Fibroblast of skin of right quadriceps (primary cell): ENCODE data around the gene RTN4RL1.
A peak's percentile ranks its signal among the peaks of the same experiment; 100 is the strongest.
"Not testable (repeated sequence)": the region's sequence is repeated elsewhere in the genome, so short reads cannot be mapped to it uniquely, and the experiment has no call there.

Source experiments
- DNase-seq: peaks from one replicate; pipeline ENCODE4 v3.0.0-alpha.2; 2013

The RTN4RL1 gene

DNA sequence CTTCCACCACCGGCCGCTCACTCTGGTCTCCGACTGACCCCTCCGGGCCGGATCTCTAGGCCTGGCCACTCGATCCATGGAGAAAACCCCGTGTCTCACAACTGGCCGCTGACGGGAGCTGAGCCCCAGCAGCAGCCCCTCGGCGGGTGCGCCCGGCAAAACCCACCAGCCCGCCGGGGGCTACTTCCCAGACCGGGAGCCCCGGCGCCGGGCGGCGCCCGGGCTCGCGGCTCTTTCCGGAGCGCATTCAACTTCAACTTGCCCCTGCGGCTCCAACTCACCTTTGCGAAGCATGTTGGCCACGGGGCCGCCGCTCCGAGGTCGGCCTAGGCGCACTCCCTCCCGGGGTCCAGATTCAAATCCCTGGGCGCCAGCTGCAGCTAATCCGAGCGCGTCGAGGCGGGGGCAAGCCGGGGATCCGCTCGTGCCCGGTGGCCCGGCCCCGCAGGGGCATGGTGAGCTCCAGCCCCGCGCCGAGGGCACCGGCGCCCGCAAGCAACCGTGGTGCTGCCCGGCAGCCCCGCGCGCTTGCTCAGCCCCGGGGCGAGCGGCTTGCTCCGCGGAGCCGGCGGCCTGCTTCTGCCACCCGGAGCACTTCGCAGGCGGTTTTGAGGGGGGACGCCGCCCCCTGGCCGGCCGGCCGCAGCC, 438 bp downstream of the RTN4RL1 start:
- DNase-seq, result no peak

DNA sequence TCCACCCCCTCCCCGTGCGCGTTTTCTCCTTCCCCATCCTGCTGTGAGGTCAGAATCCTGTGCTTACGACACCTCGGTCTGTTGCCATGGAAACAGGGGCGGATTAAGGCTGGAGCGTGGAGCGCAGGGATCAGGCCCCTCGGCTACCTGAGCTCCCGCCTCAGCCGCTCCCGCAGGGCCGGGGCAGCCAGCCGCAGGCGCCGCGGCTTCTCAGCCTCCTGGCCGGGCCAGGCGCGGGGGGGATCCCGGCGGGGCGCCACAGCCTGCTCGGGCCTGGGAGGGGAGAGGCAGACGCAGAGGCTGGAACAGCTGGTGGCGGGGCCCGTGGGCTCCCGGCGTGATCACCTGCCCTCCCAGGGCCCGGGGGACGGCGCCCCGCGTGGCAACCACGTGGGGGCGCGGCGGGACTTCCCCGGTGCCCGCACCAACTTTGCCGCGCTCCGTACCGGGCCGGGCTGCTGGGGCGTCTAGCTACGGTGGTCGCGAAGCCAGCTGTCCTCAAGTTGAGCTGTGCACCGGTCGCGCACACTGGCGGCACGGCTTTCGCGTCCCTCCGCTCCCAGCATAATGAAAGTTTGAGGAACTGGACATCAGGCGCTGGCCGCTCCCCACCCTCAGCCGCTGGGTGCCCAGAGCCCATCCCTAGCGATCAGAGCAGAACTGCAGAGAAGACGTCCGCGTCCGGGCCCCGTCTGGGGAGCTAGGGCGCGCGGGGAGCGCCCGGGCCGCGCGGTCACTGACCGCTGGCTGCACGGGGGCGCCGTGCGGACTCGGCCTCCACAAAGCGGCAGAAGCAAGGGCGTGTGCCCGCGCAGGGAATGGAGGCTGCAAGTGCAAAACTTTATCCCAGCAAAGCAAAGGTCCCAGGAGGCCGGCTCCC, 1.2 kb downstream of the RTN4RL1 start:
- peak; percentile 57 for DNase-seq

DNA sequence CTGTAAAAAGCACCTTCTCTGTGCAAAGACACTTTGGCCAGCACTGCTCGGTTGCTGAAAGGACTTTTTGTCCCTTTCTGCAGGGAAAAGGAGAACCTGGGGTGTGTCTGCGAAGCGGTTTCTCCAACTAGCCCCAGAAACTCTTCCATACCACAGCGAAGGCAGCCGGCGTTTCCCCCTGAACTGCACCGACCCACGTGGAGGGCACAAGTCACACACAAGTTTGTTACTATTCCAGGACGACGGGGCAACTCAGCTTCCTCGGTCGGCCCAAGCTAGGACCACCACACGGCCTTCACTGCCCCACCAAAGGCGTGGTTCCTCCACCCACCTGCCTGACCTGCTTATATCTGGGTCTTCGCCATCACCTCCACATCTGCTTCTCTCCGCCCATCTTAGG, 1.9 kb downstream of the RTN4RL1 start:
- no peak for DNase-seq

DNA sequence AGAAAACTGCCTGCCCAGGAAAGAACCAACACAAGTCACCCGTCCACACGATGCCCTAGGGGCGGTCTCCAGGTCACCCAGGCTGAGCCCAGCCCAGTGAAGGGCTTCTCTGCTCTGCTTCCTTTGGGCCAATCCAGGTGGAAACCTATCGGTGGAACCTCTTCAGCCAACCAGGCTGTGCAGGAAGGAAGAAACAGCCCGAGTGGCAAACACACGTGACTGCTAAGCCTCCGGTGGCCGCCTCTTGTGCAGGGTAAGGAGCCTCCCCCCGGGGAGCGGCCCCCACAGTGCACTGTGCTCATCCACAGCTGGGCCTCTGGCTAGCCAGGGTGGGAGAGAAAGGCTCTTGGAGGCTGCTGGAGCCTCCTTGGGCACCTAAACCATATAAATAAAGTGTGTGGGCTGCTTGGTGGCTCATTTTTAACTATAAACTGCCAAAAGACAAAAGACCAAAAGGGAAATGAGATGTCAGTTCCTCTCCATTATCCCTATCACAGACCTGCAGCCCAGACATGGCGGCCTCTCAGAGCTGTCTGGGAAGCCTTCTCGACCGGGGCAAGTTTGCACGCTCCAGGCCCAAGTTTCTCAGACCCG, 2.4 kb downstream of the RTN4RL1 start:
- no peak for DNase-seq

DNA sequence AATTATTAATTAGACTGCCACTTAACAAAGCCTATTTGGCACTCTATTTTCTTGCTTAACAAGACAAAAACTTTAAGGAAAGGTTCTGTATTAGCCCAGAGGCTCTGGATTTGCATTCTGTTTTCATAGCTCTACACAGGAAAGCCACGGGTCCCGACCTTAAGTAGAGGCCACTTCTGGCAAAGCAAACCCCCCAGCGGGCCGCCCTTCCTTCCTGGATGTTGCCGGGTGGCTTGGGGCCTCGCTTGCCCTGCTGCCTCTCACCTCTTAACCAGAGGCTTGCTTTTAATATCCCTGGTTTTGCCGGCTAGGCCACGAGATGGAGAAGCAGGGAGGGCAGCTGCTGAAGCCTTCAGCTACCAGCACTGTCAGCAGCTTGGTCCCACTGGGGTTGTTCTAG, 4.4 kb downstream of the RTN4RL1 start:
- no peak for DNase-seq

DNA sequence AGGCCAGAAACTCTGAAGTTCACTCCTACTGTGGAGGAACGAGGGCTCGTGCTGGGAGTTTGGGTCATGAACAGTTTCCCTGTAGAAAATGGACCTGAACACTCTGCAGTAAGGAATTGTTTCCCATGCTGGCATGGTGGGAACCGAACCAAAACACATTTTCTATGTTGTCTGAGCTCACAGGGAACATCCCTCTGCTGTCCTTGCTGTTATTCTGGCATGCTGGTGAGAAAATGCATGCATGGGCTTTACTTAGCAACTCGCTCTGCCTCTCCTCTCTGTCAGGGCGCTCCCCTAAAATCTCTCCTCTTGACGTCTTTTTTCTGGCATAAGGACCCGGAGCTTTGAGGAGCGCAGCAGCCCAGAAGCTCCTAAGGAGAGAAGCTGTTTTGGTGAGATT, 5.4 kb downstream of the RTN4RL1 start:
- no peak for DNase-seq

DNA sequence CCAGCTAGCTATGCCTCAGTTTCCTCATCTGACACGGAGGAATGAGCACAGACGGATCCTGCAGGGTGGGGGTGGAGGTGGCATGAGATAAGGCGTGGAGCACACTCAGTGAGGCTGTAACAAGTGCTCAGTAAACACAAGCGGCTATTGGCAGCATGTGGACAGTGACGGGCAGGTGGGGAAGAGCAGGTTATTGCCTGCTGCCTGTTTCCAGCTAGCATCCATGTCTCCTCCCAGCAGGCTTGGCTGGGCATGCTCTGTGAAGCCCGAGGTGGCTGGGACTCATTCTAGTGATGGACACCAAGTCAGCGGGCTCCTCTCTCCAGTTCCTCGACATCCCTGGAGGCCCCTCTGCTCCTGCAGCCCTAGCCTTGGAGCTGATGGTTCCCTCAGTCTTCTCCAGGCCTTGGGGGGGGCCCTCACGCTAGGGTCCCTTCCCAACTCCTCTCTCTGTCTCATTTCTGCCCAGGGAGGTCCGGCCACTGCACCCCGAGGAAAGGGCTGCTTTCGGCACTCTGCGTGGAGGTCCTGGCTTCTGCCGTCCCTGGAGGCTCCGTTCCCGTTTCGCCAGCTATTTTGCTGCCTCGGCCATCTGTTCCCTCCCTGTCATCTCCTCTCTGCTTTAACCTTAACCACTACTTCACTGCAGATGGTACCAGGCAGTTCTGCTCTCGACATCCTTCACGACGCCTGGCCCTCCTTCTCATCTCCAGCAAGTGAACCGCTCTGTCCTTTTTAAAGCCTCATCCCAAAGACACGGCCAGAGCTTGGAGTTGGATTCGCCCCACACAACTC, 6.2 kb downstream of the RTN4RL1 start:
- no peak for DNase-seq

DNA sequence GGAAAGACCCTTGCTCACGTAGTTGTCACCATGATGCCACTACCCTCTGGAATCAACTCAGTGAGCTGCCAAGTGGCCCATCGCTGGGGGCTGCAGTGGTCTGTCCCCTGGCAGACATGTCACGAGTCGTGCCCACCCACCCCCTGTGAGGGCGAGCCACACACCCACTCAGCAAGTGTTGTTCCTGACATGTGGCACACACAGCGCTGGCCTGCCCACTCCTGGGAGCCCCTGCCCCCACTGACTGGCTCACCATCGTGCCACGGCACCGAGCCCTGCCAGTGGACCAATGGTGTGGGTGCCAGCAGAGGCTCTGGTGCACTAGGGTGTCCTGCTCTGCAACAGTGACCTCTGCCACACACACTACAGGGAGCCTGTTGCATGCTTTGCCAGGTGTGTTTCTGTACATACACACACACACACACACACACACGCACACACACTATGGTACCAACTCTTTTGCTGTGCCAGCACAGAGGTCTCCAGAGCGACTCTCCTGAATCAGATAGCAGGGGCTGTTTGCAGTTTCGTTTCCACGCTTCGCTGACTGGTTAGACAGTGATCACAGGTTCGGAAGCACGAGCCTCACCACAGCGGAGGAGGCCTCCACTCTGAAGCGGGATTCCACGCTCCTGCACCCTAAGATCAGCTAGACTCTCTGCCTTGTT, 7.7 kb downstream of the RTN4RL1 start:
- no peak for DNase-seq

DNA sequence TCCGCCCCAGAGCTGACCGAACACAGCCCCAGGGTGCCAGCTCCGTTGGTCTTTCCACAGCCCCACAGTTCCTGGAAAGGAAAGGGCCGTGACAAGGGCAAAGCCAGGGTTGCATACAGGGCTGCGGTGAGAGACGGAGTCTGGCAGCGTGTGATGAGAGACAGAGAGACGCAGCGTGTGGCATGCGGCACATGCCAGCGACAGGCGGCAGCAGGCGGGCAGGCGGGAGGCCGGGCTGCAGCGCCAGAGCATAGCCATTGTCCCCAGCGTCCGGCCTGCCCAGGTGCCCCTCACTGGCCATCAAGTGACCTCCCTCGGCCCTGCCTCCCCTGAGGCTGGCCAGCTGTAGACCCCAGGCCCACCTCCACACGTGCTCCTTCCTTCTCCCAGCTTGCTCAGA, 8.6 kb downstream of the RTN4RL1 start:
- no peak for DNase-seq

DNA sequence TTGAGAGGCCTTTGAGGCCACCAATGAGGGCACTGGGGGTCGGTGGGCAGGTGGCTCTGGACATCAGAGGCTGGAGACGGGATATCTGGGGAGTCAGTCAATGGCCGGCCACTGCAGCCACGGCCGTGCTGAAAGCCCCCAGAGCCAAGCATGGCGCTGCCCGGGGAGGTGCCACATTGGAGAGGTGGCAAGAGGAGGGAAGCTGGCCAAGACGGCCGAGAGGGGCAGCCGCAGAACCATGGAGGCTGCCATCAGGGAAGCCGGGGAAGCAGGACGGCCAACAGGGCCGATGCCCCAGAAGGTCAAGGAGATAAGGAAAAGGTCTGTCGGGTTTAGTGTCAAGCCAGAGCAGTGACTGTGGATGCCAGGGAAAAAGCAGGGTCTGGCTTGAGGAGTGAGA, 9.8 kb downstream of the RTN4RL1 start:
- no peak for DNase-seq

DNA sequence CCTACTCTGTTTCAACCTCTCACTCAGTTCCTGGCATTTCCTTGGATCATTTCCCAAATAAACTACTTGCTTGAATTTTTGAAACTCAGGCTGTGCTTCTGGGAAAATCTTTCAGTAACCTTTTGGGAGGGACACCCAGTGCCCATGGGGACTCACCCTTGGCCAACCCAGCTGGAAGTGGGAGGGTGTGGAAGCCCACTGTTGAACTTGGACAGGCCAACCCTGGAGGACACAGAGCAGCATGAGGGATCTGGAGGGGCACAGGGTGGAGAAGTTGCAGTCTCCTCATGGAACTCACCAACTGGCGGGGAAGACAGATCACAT, 11.2 kb downstream of the RTN4RL1 start:
- DNase-seq, result no peak

DNA sequence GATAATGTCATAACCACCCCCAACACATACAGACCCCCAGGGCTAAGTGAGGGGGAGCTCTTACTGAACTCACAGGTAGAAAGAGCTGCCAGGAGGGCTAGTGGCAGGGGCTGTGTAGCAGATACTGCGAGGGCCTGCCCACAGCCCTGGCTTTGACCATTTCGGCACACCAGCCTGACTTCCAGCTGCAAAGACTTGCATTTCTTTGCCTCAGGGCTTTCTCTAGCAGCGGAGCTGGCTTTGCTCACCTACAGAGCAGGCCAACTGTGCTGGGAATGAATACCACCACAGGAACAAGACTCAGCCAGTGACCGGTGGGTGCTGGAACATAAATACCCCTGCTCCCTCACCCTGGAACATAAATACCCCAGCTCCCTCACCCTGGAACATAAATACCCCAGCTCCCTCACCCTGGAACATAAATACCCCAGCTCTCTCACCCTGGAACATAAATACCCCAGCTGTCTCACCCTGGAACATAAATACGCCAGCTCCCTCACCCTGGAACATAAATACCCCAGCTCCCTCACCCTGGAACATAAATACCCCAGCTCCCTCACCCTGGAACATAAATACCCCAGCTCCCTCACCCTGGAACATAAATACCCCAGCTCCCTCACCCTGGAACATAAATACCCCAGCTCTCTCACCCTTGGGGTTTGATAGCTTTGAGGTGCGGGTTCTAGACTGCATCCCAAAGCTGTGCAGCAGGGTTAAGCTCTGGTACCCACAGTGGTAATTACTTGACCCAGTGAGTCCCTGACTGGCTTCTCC, 11.7 kb downstream of the RTN4RL1 start:
- not testable (repeated sequence) for DNase-seq

DNA sequence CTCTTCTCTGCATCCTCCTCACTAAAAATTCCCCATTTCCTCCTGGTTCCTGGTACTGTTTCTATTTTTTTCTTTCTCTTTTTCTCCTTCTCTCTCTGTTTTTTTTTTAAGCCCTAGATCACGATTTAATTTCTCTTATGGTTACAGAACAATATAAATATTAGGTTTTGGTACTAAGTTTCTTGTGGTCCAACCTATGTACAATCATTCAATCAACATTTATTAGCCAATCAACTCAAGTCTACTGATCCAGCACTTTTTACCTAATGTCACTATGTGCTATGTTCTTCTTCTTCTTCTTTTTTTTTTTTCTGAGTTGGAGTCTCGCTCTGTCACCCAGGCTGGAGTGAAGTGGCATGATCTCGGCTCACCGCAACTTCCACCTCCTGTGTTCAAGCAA, 12.6 kb downstream of the RTN4RL1 start:
- DNase-seq, result no peak

DNA sequence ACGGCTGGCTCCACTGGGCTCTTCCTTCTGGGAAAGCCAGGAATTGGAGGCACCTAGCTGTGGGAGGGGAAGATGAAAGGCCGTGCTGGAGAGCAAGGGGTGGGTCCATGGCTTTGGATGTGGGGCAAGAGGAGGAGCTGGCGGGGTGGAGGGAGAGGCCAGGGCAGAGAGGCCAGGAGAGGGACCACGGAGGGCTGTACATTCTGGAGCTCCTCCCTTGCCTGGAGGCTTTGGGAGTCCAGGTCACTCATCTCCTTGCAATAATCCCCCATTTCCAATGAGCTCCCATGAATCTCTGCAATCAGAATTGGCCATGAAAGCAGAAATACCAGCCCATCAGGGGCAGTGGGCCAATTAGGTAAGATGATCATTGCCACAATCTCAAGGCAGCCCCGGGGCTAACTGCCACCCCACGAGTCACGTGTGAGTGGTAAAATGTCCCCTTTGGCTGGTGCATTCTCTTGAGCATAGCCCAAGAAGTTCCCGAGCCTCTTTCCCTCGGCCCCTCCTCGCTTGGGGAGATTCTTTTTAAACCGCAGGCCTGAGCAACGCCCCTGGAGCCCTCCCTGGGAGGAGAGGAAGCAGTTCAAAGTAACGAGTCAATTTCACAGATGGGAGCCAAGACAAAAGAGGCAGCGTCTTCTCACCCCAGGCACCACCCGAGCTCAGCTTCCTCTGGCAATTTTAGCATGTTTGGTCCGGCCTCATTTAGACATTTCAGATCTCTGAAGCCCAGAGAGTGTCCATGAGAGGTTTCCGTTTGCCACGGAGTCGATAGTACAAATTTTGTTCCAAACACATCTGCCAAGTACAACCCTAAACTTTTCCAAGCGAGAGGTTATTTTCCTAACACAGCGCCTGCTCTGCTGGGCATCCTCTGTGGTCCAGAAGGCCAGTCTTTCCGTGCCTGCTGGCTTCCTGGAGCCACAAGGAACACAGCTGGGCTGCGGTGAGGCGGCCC, 13.4 kb downstream of the RTN4RL1 start:
- DNase-seq, result peak; percentile 68

DNA sequence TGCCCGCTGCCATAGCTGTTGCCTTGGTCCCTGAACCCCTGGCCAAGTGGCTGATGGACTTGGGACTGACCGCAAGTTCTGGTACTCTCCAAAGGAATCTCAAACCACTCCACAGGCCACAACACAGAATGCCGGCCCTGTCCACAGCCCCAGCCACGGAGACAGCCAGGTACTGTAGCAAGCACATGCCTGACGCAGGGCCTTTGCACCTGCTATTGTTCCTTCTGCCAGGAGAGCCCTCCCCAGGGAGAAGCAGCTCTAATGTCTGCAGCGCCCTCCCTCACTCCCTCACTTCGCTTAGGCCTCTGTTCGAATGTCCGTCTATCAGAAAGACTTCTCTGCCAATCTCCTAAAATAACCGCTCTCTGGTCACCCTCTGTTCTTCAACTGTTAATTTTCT, 15.4 kb downstream of the RTN4RL1 start:
- DNase-seq, result no peak

DNA sequence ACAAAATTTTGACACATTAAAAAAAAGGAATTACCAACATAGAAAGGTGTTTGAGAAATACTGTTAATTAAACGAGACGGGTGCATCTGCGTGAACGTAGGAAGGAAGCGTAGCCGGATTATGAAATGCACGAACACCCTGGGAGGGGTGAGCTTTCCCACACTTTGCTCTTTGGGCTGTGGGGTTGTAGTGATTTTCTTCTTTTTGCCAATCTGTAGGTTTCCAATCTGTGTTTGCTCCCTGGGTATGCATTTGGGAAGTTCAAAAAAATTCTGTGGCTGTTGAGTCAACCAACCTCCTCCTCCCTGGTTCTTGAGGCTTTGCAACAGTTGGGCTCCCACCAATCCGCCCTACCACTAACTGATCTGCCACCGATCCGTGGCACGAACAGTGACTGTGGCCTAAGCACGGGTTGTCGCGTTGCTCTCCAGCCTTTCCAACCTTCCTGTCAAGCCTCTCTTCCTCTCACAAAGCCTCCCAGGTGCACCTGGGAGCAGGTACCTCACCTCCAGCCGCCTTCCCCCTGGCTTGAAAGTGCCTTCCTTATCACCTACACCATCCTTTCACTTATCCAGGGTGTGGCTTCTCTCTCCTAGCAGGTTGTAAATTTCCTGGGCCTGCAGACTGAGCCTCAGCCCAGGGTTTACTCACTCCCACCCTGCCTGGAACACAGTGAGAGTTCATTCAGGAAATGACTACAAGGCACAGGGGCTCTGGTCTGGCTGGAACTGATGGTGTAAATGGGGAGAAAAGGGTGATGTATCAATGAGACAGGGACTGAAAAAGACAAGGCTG, 16.6 kb downstream of the RTN4RL1 start:
- no peak for DNase-seq

DNA sequence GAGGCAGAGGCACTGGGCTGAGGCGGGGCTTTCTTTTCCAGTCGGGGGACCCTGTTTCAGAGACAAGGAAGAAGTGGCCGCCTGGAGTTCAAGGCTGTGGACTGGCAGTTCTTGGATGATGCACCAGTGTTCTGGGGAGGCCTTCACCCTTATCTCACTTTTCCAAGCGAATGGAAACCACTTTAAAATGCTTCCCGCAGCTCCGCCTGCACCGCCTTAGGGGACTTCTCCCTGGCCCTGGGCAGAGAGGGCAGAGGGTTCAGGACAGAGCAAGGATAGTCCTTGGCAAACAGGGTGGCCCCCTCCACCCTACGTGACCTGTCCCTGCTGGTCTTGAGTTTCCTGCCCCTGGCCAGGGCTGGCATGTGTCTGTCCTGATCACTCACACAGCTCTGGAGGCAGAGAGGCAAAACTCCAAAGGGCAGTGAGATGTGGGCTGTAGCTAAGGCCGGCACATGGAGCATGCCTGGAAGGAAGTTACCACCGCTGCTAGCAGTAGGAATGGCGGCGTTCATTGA, 20.6 kb downstream of the RTN4RL1 start:
- no peak for DNase-seq

DNA sequence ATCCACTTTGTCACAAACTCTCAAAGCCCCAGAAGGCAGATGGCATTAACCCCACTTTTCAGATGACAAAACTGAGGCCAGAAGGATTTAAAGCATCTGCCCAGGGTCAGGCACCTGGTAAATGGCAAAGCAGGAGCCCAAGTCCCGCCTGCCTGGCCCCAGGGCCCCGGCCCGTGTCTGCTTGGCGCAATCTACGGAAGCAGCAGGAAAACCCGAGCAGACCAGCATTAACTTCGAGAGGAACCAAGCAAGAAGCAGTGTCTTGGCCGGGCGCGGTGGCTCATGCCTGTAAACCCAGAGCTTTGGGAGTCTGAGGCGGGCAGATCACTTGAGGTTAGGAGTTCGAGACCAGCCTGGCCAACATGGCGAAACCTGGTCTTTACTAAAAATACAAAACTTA, 21.6 kb downstream of the RTN4RL1 start:
- no peak for DNase-seq

DNA sequence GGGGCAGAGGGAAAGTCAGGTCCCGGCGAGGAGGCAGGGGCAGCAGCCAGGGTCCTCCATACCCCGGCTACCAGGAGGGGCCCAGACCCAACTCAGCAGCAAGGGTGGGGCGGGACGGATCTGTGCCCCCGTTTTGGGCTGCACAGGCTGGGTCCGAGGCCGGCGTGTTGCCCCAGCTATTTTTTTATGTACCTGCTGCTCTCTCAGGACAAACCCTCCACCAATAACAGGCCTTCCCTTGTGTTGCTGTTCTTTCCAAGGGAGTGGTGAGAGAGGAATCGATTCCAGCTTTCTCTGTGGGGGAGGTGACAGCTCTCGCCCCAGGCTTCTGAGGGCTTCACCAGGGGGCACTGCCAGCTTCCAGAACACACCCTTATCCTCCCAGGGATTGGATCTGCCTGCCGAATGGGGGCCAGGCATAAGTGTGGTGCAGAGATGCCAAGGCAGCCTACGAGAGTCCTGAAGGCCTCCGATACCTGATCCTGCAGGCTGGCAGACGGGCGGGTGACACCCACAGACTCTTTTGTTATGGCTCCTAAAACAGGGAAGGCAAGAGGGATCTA, 22.3 kb downstream of the RTN4RL1 start:
- DNase-seq, result no peak
